GM10248 (cell line): ENCODE results near the gene PLCL1.

Experiments used
- CTCF ChIA-PET: fragments of 300-600 bp; sonication (Branson Sonifier 250); formaldehyde crosslinking; extraction: SDS; loops from one replicate; lab custom pipeline; 2021; ENCODE audit warnings: antibody characterized with exemption; lab: Yijun Ruan, JAX
- POLR2A ChIA-PET: fragments of 350-650 bp; sonication (Branson Sonifier 250); formaldehyde crosslinking; extraction: SDS; loops from one replicate; lab custom pipeline; 2020; ENCODE audit warnings: antibody characterized with exemption; lab: Yijun Ruan, JAX
- DNase-seq: peaks from one replicate; pipeline ENCODE4 v3.0.0; 2012; ENCODE audit errors: extremely low spot score
- CTCF ChIP-seq: IDR thresholded peaks from 2 replicates; pipeline ENCODE4 v1.5.1; 2012; ENCODE audit warnings: mild to moderate bottlenecking, low read depth; ENCODE audit errors: extremely low read depth, missing control alignments, control extremely low read depth

PLCL1 gene

GRCh38 chr2:197891897-197892442 is 87.6 kb downstream of the PLCL1 start:
- ChIA-PET POLR2A (no interaction called here), CTCF (interaction anchor here (0.8 to 1.5 kb wide), 5 partner anchors 11 to 235 kb away, joined by 3 to 5 read pairs (median 3); no protein-coding TSS in a partner anchor)
- DNase-seq = no peak
- TF ChIP-seq CTCF = no peak

GRCh38 chr2:197893403-197894177 is 89.2 kb downstream of the PLCL1 start:
- ChIA-PET POLR2A (no interaction called here), CTCF (interaction anchor here (1.2 to 1.8 kb wide), 6 partner anchors 9 to 233 kb away, joined by 3 to 7 read pairs (median 5); no protein-coding TSS in a partner anchor)
- DNase-seq = no peak

GRCh38 chr2:197894751-197895274 is 90.4 kb downstream of the PLCL1 start:
- DNase-seq = no peak
- CTCF ChIA-PET = interaction anchor here (0.8 to 1.8 kb wide), 6 partner anchors 10 to 169 kb away, joined by 3 to 7 read pairs (median 4); no protein-coding TSS in a partner anchor
- POLR2A ChIA-PET = no interaction called here
- TF ChIP-seq CTCF = no peak

More at GRCh38 chr2:197893403-197894177, 89.2 kb downstream of the PLCL1 start:
- TF ChIP-seq CTCF = no peak

GRCh38 chr2:197897960-197898678 is 93.7 kb downstream of the PLCL1 start:
- no peak for DNase-seq
- ChIA-PET CTCF (interaction anchor here (0.8 kb wide), 1 partner anchor 90 kb away, joined by 3 read pairs; no protein-coding TSS in a partner anchor), POLR2A (no interaction called here)
- no peak for TF ChIP-seq CTCF

- CTCF ChIA-PET = no interaction called here
- no peak for TF ChIP-seq CTCF
- POLR2A ChIA-PET = no interaction called here
- no peak for DNase-seq
These were observed 100.1 kb downstream of the PLCL1 start for GRCh38 chr2:197904446-197904845.

GRCh38 chr2:197908156-197908555 is 103.8 kb downstream of the PLCL1 start:
- TF ChIP-seq CTCF = no peak
- DNase-seq = no peak
- ChIA-PET POLR2A (no interaction called here), CTCF (interaction anchor here (1.2 to 1.7 kb wide), 3 partner anchors 14 to 194 kb away, joined by 3 to 6 read pairs (median 3); no protein-coding TSS in a partner anchor)
